ENCODE data around the gene ALOX15. TPM values are rescaled to one million over a fixed set of nuclear protein-coding genes. Genes with fewer than 3 reads are reported as not detected.

The ALOX15 gene
- total and polyA plus RNA-seq, 9 of the 15 experiments (the other 6 are each of a cell fraction or from before 2014, with no cell fraction given), result not detected

- TF ChIP-seq SRSF3 (IDR thresholded peaks at IDR 0.05; ENCODE audit: insufficient read depth, low read length) (no peak), IRF9 (tag; IDR thresholded peaks at IDR 0.05) (no peak), XRCC4 (IDR thresholded peaks at IDR 0.05; ENCODE audit: extremely low read depth, insufficient read depth, insufficient read length) (no peak)
These were observed 55.4 kb downstream of the ALOX15 start (continued) for GRCh38 chr17:4586043-4586442.

- WGBS (ENCODE audit: insufficient coverage, low coverage, missing lambda C conversion rate), result 20% methylated on average over 2 of the region's 7 CpGs
- intact Hi-C loops (cut with micrococcal nuclease), result no loop called here
- ATAC-seq (no peak), FAIRE-seq (no peak), DNase-seq (ENCODE audit: extremely low read depth in 1 of 4, low spot score in 3 of 4) (no peak)
- no peaks in the 10 kb centered on the region for H3K9me3 ChIP-seq (replicated peaks; ENCODE audit: control insufficient read depth, insufficient read depth, low read depth, low read length)
- peaks cover 3% of the 10 kb centered on the region; the same call in 1 of the 2 replicates for H4K20me1 ChIP-seq (replicated peaks; ENCODE audit: control insufficient read depth, insufficient read depth, low read length)
- no peak overlapping the region for H3K27ac ChIP-seq (ENCODE audit: extremely low read depth, low read depth, low read length)
- POLR2A ChIA-PET, result no interaction called here
- H3K27me3 ChIP-seq (ENCODE audit: control insufficient read depth in 2 of 2, insufficient read depth in 2 of 2, low read length in 2 of 2), result peaks cover 6 to 79% of the 10 kb centered on the region in 2 experiments; a peak in 3 of 5 replicates
- BruUV-seq (replicated peaks), result no TSS peak
- peaks cover 6 to 25% of the 10 kb centered on the region in 2 experiments; a peak in 4 of 5 replicates for H3K4me1 ChIP-seq (replicated peaks in 1 of 2; ENCODE audit: control insufficient read depth in 2 of 2, insufficient read depth in 2 of 2, low read length in 2 of 2)
- in situ Hi-C loops (cut with MboI), result no loop called here
- no peak for TF ChIP-seq ZNF253 (CRISPR knock-in tag; conservative IDR thresholded peaks at IDR 0.05)
- TF ChIP-seq ZNF561 (CRISPR knock-in tag; conservative IDR thresholded peaks at IDR 0.05), result no peak
- no peak for TF ChIP-seq MYBL2 (IDR thresholded peaks at IDR 0.05; ENCODE audit: low read depth)
- TF ChIP-seq MYBL2 (CRISPR knock-in tag; IDR thresholded peaks at IDR 0.05; ENCODE audit: borderline replicate concordance), result no peak
- TF ChIP-seq CC2D1A (IDR thresholded peaks at IDR 0.05), result no peak
- no peak for TF ChIP-seq E4F1 (CRISPR knock-in tag; IDR thresholded peaks at IDR 0.05; ENCODE audit: borderline replicate concordance)
- no peak for TF ChIP-seq ZC3H11A (IDR thresholded peaks at IDR 0.05; ENCODE audit: low read depth, low read length)
- TF ChIP-seq KLF13 (tag; IDR thresholded peaks at IDR 0.05; ENCODE audit: borderline replicate concordance, low read depth), result no peak
- no peak for TF ChIP-seq HMGXB4 (CRISPR knock-in tag; IDR thresholded peaks at IDR 0.05)
- no peak overlapping the region for H3K4me2 ChIP-seq (ENCODE audit: insufficient read depth, low read length)
- no peaks in the 10 kb centered on the region for H3K36me3 ChIP-seq (ENCODE audit: control insufficient read depth, insufficient read depth, low read length)
- no peaks in the 10 kb centered on the region for H3K9me1 ChIP-seq (ENCODE audit: control insufficient read depth, insufficient read depth, low read length)
- no peak overlapping the region for H3K4me3 ChIP-seq
- no peak overlapping the region for H2AFZ ChIP-seq (ENCODE audit: low read depth, low read length)
- CTCF ChIA-PET (ENCODE audit: low intra/inter-chr PET ratio), result no interaction called here
- H3K79me2 ChIP-seq (ENCODE audit: control insufficient read depth, insufficient read depth, low read length), result no peaks in the 10 kb centered on the region
- no peak overlapping the region for H3K9ac ChIP-seq (ENCODE audit: insufficient read depth in 1 of 2, low read depth in 2 of 2, low read length in 2 of 2)
These were observed 55.9 kb downstream of the ALOX15 start for GRCh38 chr17:4585638-4585994.

Measured in K562 (cell line).